ENCODE measurements around the gene NKX3-2. TPM values are rescaled to one million over a fixed set of nuclear protein-coding genes. Genes with fewer than 3 reads are reported as not detected.
A peak's percentile ranks its signal among the peaks of the same experiment; 100 is the strongest.

Gene NKX3-2
- total and polyA plus RNA-seq, 2 of the 4 experiments (the other 2 are of a cell fraction): 0.05 TPM; not detected in 1

GRCh38 chr4:13588954-13589353, 44.6 kb upstream of the NKX3-2 start:
- ATAC-seq (ENCODE audit: low read depth) (no peak), DNase-seq (no peak)
- H3K36me3 ChIP-seq (ENCODE audit: control insufficient read depth, insufficient read depth, low read length): peaks cover 26% of the 10 kb centered on the region
- H3K9ac ChIP-seq (ENCODE audit: low read depth, low read length): no peak overlapping the region
- no peak overlapping the region for H4K91ac ChIP-seq (ENCODE audit: insufficient read depth, low read depth, low read length)
- H3K4ac ChIP-seq (ENCODE audit: low read depth, low read length): no peak overlapping the region
- H2BK15ac ChIP-seq (ENCODE audit: low read depth, low read length): no peak overlapping the region
- no TSS peak for BruUV-seq (replicated peaks)
- H3K23ac ChIP-seq (ENCODE audit: low read depth, low read length): no peak overlapping the region
- intact Hi-C loops (cut with micrococcal nuclease) (no loop called here), dilution Hi-C loops (cut with HindIII; ENCODE audit: low sequenced_read_pairs, unreplicated experiment) (no loop called here), in situ Hi-C loops (cut with MboI; ENCODE audit: low sequenced_read_pairs) (no loop called here)
- H2AFZ ChIP-seq (replicated peaks; ENCODE audit: low read length, poor library complexity): no peak overlapping the region
- H2BK20ac ChIP-seq (ENCODE audit: low read depth, low read length): no peak overlapping the region
- H3K79me1 ChIP-seq (ENCODE audit: low read depth in 1 of 2, low read length in 2 of 2): no peaks in the 10 kb centered on the region; a peak in 1 of 4 replicates
- H3K4me2 ChIP-seq (ENCODE audit: low read depth, low read length): no peak overlapping the region
- no peak overlapping the region for H3K56ac ChIP-seq (ENCODE audit: extremely low read depth, insufficient read depth, low read length)
- ChIA-PET POLR2A (ENCODE audit: unreplicated experiment) (no interaction called here), CTCF (no interaction called here)
- no peaks in the 10 kb centered on the region for H4K20me1 ChIP-seq (ENCODE audit: insufficient read depth, low read length)
- H3K9me3 ChIP-seq (ENCODE audit: control insufficient read depth, insufficient read depth, low read length): no peaks in the 10 kb centered on the region
- no peaks in the 10 kb centered on the region for H3K4me1 ChIP-seq (ENCODE audit: control insufficient read depth, insufficient read depth, low read length)
- H3K4me3 ChIP-seq (ENCODE audit: insufficient read depth, low read depth, low read length): no peak overlapping the region
- no peak overlapping the region for H4K8ac ChIP-seq (ENCODE audit: low read depth in 2 of 2, low read length in 2 of 2)
- H4K5ac ChIP-seq (ENCODE audit: low read depth, low read length): no peak overlapping the region
- no peaks in the 10 kb centered on the region for H3K9me1 ChIP-seq (ENCODE audit: insufficient read depth, low read length)
- H2AK5ac ChIP-seq (ENCODE audit: low read depth, low read length): no peak overlapping the region
- no peak overlapping the region for H2AK9ac ChIP-seq (replicated peaks; ENCODE audit: low read depth, low read length, poor library complexity)
- no peak overlapping the region for H3K14ac ChIP-seq (replicated peaks; ENCODE audit: low read depth, low read length)
- TF ChIP-seq CTCF (conservative IDR thresholded peaks at IDR 0.05; ENCODE audit: low read depth, low read length) (no peak), CEBPB (IDR thresholded peaks at IDR 0.05; ENCODE audit: low read depth, low read length) (peak; percentile 58)
- no peak overlapping the region for H3K27ac ChIP-seq (ENCODE audit: insufficient read depth, low read length)
- H3K27me3 ChIP-seq (ENCODE audit: control insufficient read depth, insufficient read depth, low read length): no peaks in the 10 kb centered on the region
- H2BK5ac ChIP-seq (ENCODE audit: low read depth, low read length, poor library complexity, severe bottlenecking): no peak overlapping the region
- H2BK120ac ChIP-seq (ENCODE audit: low read depth, low read length): no peak overlapping the region
- H3K18ac ChIP-seq (ENCODE audit: low read depth, low read length): no peak overlapping the region
